Caco-2 (cell line): ENCODE results near the gene CUL1. TPM values are rescaled to one million over a fixed set of nuclear protein-coding genes. Genes with fewer than 3 reads are reported as not detected.

Experiments
- BruUV-seq: library from RNA; stranded (reverse); fragments of 400-500 nt; replicated peaks from 2 replicates; lab custom pipeline; 2021; lab: Mats Ljungman, UMichigan
- CTCF ChIA-PET: fragments of 300-600 bp; sonication (Branson Sonifier 250); formaldehyde crosslinking; loops from one replicate; lab custom pipeline; 2022; ENCODE audit warnings: antibody characterized with exemption; lab: Charles Lee
- POLR2A ChIA-PET: fragments of 300-600 bp; sonication (Branson Sonifier 250); formaldehyde crosslinking; loops from one replicate; lab custom pipeline; 2022; ENCODE audit warnings: antibody characterized with exemption; lab: Charles Lee
- DNase-seq, 2 experiments: peaks; one replicate each; pipeline versions ENCODE4 v3.0.0 to v3.0.0-alpha.2; 2020 to 2022
- H3K27me3 ChIP-seq: replicated peaks from 2 replicates; pipeline ENCODE4 v1.6.0; 2011; ENCODE audit warnings: low read length; ENCODE audit not compliant: control insufficient read depth, insufficient read depth
- H3K36me3 ChIP-seq: 2 replicates; pipeline ENCODE4 v1.5.1; 2011; ENCODE audit warnings: low read length; ENCODE audit not compliant: control insufficient read depth, insufficient read depth
- H3K4me1 ChIP-seq: fragments of 250-450 bp; sonication (Bioruptor Pico); 2 replicates; pipeline ENCODE4 v1.5.1; 2020; ENCODE audit warnings: mild to moderate bottlenecking
- H3K4me3 ChIP-seq: 2 replicates; pipeline ENCODE4 v1.5.1; 2011; ENCODE audit warnings: low read depth, mild to moderate bottlenecking, control low read depth, low read length
- H3K9me3 ChIP-seq: fragments of 250-450 bp; sonication (Bioruptor Pico); 2 replicates; pipeline ENCODE4 v1.5.1; 2020; ENCODE audit warnings: mild to moderate bottlenecking, moderate library complexity
- H3K27ac Mint-ChIP-seq: one replicate; pipeline ENCODE4 v1.8.0; 2022; ENCODE audit warnings: mixed read lengths; ENCODE audit not compliant: unreplicated experiment
- H3K27me3 Mint-ChIP-seq: one replicate; pipeline ENCODE4 v1.8.0; 2022; ENCODE audit warnings: mixed read lengths; ENCODE audit not compliant: insufficient read depth, unreplicated experiment
- H3K36me3 Mint-ChIP-seq: one replicate; pipeline ENCODE4 v1.8.0; 2022; ENCODE audit warnings: mild to moderate bottlenecking, mixed read lengths; ENCODE audit not compliant: insufficient read depth, unreplicated experiment
- H3K4me1 Mint-ChIP-seq: one replicate; pipeline ENCODE4 v1.8.0; 2022; ENCODE audit warnings: low read depth, mixed read lengths; ENCODE audit not compliant: unreplicated experiment
- H3K4me3 Mint-ChIP-seq: one replicate; pipeline ENCODE4 v1.8.0; 2022; ENCODE audit warnings: mild to moderate bottlenecking, moderate library complexity, mixed read lengths; ENCODE audit not compliant: unreplicated experiment
- H3K9me3 Mint-ChIP-seq: one replicate; pipeline ENCODE4 v1.8.0; 2022; ENCODE audit warnings: mixed read lengths; ENCODE audit not compliant: unreplicated experiment
- CTCF ChIP-seq, 2 experiments: fragments of 200-600 bp in 1 of 2; IDR thresholded peaks; 1 replicate in 1 of 2; 2 replicates in 1 of 2; pipeline versions ENCODE4 v1.5.1 to v1.8.0; 2011 to 2022; ENCODE audit warnings: antibody characterized with exemption in 1 of 2, control low read depth in 1 of 2, inconsistent platforms in 1 of 2, low read depth in 1 of 2, low read length in 1 of 2, mild to moderate bottlenecking in 1 of 2, moderate library complexity in 1 of 2; ENCODE audit not compliant: insufficient read depth in 1 of 2, severe bottlenecking in 1 of 2, unreplicated experiment in 1 of 2
- intact Hi-C: fragments of 100-400 bp; cut with micrococcal nuclease; formaldehyde crosslinking; loops from one replicate; pipeline ENCODE4 v1.10.0; 2022; ENCODE audit not compliant: unreplicated experiment
- total RNA-seq: library from RNA; stranded (reverse); gene quantifications from 2 replicates; pipeline ENCODE4 v1.2.3, GENCODE V29; 2022

CUL1 gene
- total RNA-seq, 1 experiment from 2014 or later: 71.9 TPM

- intact Hi-C loops: no loop called here
- Mint-ChIP-seq H3K4me1 (no peaks in the 10 kb centered on the region), H3K27ac (no peak overlapping the region), H3K27me3 (no peaks in the 10 kb centered on the region), H3K9me3 (no peaks in the 10 kb centered on the region), H3K4me3 (no peak overlapping the region), H3K36me3 (no peaks in the 10 kb centered on the region)
- TF ChIP-seq CTCF (IDR thresholded peaks at IDR 0.05; ENCODE audit: insufficient read depth in 1 of 2, low read depth in 1 of 2, low read length in 1 of 2, severe bottlenecking in 1 of 2, unreplicated experiment in 1 of 2): no peak
- CTCF ChIA-PET: no interaction called here
- no peak for DNase-seq
- Histone ChIP-seq H3K36me3 (no peaks in the 10 kb centered on the region), H3K4me3 (no peak overlapping the region), H3K9me3 (no peaks in the 10 kb centered on the region), H3K27me3 (no peaks in the 10 kb centered on the region), H3K4me1 (no peaks in the 10 kb centered on the region)
- BruUV-seq: no TSS peak
- POLR2A ChIA-PET: no interaction called here
Observed at GRCh38 chr7:148688526-148688925, 10.2 kb upstream of the CUL1 start.

GRCh38 chr7:148693651-148694050, 5.1 kb upstream of the CUL1 start:
- peaks cover 6% of the 10 kb centered on the region for H3K36me3 Mint-ChIP-seq
- CTCF ChIA-PET: no interaction called here

GRCh38 chr7:148694631-148695030, 4.1 kb upstream of the CUL1 start:
- Mint-ChIP-seq H3K27ac (no peak overlapping the region), H3K4me1 (peaks cover 5% of the 10 kb centered on the region), H3K4me3 (no peak overlapping the region), H3K9me3 (no peaks in the 10 kb centered on the region), H3K36me3 (peaks cover 11% of the 10 kb centered on the region), H3K27me3 (no peaks in the 10 kb centered on the region)
- BruUV-seq: no TSS peak
- H3K4me1 ChIP-seq: peaks cover 9% of the 10 kb centered on the region; the same call in 1 of the 2 replicates
- intact Hi-C loops: loop anchor here (5.0 to 10.0 kb wide), 2 partner anchors 190 to 192 kb away; partner anchors contain the start of gene EZH2
- H3K4me3 ChIP-seq: no peak overlapping the region
- DNase-seq: no peak
- ChIA-PET CTCF (no interaction called here), POLR2A (no interaction called here)
- H3K36me3 ChIP-seq: no peaks in the 10 kb centered on the region
- H3K27me3 ChIP-seq: no peaks in the 10 kb centered on the region
- no peaks in the 10 kb centered on the region for H3K9me3 ChIP-seq
- TF ChIP-seq CTCF (IDR thresholded peaks at IDR 0.05; ENCODE audit: insufficient read depth in 1 of 2, low read depth in 1 of 2, low read length in 1 of 2, severe bottlenecking in 1 of 2, unreplicated experiment in 1 of 2): no peak

More at GRCh38 chr7:148693651-148694050, 5.1 kb upstream of the CUL1 start:
- no peaks in the 10 kb centered on the region for H3K36me3 ChIP-seq
- no peak for DNase-seq
- no peaks in the 10 kb centered on the region for H3K9me3 ChIP-seq
- intact Hi-C loops: loop anchor here (10.0 kb wide), 1 partner anchor 191 kb away; the partner anchor contains the start of gene EZH2
- BruUV-seq: no TSS peak
- no peak overlapping the region for H3K4me3 ChIP-seq
- POLR2A ChIA-PET: no interaction called here
- no peak overlapping the region for H3K4me3 Mint-ChIP-seq
- H3K27me3 ChIP-seq: no peaks in the 10 kb centered on the region
- H3K4me1 ChIP-seq: peaks cover 9% of the 10 kb centered on the region; the same call in 1 of the 2 replicates
- TF ChIP-seq CTCF (IDR thresholded peaks at IDR 0.05; ENCODE audit: insufficient read depth in 1 of 2, low read depth in 1 of 2, low read length in 1 of 2, severe bottlenecking in 1 of 2, unreplicated experiment in 1 of 2): no peak
- no peak overlapping the region for H3K27ac Mint-ChIP-seq
- H3K27me3 Mint-ChIP-seq: no peaks in the 10 kb centered on the region
- peaks cover 5% of the 10 kb centered on the region for H3K4me1 Mint-ChIP-seq
- H3K9me3 Mint-ChIP-seq: no peaks in the 10 kb centered on the region
